ENCODE measurements around the gene TMEM221.
A peak's percentile ranks its signal among the peaks of the same experiment; 100 is the strongest.

TMEM221 gene

DNA sequence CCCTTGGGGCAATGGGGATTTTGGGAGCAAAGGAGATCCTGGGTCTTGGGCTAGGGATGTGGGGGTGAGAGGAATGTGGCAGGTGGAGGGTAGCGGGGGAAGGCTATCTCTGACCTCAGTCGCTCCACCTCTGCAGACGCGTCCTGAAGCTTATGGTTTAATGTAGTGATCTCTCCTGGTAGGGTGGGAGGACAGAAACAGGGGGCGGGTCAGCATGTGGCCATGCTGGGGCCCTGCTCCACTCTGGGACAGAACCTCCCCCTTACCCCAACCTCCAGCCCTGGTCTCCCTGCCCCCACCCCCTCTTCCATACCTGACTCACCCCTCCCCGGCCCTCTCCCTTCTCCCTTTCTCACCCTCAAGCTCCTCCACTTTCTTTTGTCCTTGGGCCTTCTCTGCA, 44.5 kb downstream of the TMEM221 start:
- no peak for DNase-seq

DNA sequence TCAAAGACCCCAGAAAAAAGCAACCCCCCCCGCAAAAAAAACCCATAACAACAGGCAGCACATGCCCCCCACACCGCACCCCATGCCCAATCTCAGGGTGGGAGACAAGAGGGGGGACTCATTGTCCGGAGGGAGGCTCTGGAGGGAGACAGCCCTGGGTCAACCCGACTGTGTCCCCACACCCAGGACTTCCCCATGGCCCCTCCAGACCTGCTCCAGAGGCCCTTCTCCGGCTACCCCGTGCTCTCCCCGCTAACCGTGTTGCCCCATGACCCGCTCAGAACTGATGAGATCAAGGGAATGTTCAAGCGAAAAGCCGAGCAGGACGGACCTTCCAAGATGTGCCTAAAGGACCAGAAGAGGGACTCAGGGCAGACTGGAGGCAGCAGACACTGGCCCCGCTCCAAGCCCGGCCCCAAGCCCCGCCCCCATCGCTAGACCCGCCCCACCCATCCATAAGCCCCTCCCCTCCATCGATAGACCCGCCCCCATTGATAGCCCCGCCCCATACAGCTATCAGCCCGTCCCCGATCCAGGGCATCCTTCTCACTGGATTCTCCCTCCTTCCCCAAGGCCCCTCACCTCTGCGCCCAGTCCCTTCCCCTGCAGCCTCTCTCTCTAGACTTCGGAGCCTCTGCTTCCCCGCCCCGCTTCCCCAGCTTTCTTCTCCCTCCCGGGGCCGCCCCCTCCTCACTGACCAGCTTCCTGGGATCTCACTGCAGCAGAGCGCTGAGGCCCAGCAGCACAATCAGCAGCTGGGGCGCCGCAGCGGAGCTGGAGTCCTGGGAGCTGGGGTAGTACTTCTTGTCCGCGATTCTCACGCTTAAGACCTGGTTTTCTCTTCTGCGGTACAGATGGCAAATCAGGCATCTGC, 45.2 kb downstream of the TMEM221 start:
- peak; percentile 78 for DNase-seq

- no peak for DNase-seq
Measured at GRCh38 chr19:17401628-17402027, 46.8 kb downstream of the TMEM221 start.

DNA sequence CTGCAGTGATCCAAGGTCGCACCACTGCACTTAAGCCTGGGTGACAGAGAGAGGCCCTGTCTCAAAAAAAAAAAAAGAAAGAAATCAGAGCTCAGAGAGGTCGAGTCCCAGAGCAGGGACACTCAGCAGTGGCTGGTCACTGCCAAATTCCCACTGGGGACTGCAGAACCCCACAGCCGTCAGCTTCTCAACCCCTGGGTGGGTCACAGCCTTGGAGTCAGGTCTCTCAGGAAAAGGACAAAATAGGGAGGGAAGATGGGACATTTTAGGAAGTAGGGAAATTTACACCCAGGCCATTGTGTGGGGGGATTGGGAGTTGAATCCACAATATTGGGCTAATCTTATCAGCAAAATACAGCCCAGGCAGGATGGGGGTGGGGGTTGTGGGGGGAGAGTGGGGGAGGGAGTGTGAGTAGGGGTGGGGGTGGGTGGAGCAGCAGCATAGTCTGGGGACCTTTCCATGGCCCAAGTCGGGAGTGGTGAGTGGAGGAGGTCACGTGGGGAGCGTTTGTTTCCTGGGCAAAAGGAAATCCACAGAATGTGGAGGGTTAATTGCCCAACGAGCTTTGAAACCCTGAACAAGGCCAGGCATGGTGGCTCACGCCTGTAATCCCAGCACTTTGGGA, 49.5 kb downstream of the TMEM221 start:
- DNase-seq: no peak

GRCh38 chr19:17394891-17395415, 53.5 kb downstream of the TMEM221 start:
- DNase-seq: peak; percentile 83

GRCh38 chr19:17393914-17394313, 54.6 kb downstream of the TMEM221 start, which contains the start of gene CCDC194:
CCDC194 (minus strand) TSS chr19:17394196; CDS start chr19:17394158, 38 bp downstream.
- DNase-seq: no peak

GRCh38 chr19:17393002-17393401, 55.5 kb downstream of the TMEM221 start:
- DNase-seq: no peak

- DNase-seq: peak; percentile 66
Measured at GRCh38 chr19:17391371-17392151, 56.9 kb downstream of the TMEM221 start.

DNA sequence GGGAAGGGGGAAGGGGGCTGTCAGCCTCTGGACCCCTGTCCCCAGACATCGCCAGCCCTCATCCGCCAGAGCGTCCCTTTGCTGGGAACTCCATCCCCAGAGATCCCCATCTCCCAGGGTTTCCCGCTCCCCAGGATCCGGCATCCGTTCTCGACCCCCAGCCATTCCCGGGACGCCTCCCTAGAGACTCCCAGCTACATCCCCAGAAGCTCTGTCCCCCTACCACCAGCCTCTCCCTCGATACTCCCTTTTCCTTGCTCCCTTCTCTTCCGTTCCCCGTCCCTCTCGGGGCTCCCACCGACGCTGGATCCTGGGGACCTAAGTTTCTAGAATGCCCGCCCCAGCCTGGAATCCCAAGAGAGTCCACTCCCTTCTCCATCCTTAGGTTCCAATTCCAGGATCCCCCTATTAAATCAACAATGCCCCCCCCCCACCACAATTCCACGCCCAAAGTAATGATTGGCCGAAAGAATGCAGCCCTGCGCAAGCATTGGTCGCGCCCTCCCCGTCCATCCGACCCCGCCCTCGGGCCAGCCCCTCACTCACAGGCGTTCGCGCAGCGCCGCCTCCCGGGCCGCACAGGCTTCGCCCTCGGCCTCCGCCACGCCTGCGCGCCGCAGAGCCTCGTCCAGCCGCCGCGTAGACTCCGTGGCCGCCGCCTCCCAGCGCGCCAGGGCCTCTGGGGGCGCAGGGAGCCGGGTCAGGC, 57.6 kb downstream of the TMEM221 start:
- peak; percentile 95 for DNase-seq

GRCh38 chr19:17389957-17390664, 58.4 kb downstream of the TMEM221 start:
- DNase-seq: no peak

- DNase-seq: no peak
Measured at GRCh38 chr19:17389288-17389687, 59.2 kb downstream of the TMEM221 start.

- DNase-seq: peak; percentile 84
Measured at GRCh38 chr19:17385878-17386611, 62.4 kb downstream of the TMEM221 start.

All from activated CD8-positive, alpha-beta memory T cell treated with anti-CD3 and anti-CD28 coated beads for 24 hours (primary cell).